Endothelial cell (in vitro differentiated cells): ENCODE data around the gene FUNDC1. TPM values are rescaled to one million over a fixed set of nuclear protein-coding genes. Genes with fewer than 3 reads are reported as not detected.

Source experiments
- DNase-seq: peaks from one replicate; pipeline ENCODE4 v3.0.0; 2021; ENCODE audit warnings: low spot score
- H3K27ac Mint-ChIP-seq: one replicate; pipeline ENCODE4 v1.8.0; 2021; ENCODE audit warnings: mixed read lengths, inconsistent platforms; ENCODE audit not compliant: unreplicated experiment
- H3K27me3 Mint-ChIP-seq: one replicate; pipeline ENCODE4 v1.8.0; 2021; ENCODE audit warnings: mild to moderate bottlenecking, moderate library complexity, mixed read lengths, inconsistent platforms; ENCODE audit not compliant: unreplicated experiment
- H3K36me3 Mint-ChIP-seq: one replicate; pipeline ENCODE4 v1.8.0; 2021; ENCODE audit warnings: mild to moderate bottlenecking, low read depth, mixed read lengths, inconsistent platforms; ENCODE audit not compliant: unreplicated experiment
- H3K4me1 Mint-ChIP-seq: one replicate; pipeline ENCODE4 v1.8.0; 2021; ENCODE audit warnings: mild to moderate bottlenecking, mixed read lengths, inconsistent platforms; ENCODE audit not compliant: unreplicated experiment
- H3K4me3 Mint-ChIP-seq: one replicate; pipeline ENCODE4 v1.8.0; 2021; ENCODE audit warnings: mild to moderate bottlenecking, mixed read lengths, inconsistent platforms; ENCODE audit not compliant: unreplicated experiment
- H3K9me3 Mint-ChIP-seq: one replicate; pipeline ENCODE4 v1.8.0; 2021; ENCODE audit warnings: mixed read lengths, inconsistent platforms; ENCODE audit not compliant: unreplicated experiment
- total RNA-seq: library from RNA; stranded (reverse); fragmentation: NEBNext Ultra II Directional; extraction: Animal tissue kit (Norgen Biotek cat#: 25700); gene quantifications from one replicate; pipeline ENCODE4 v1.2.1, GENCODE V29; 2021; ENCODE audit not compliant: unreplicated experiment
- TF ChIP-seq, protein P1 (sequence below): fragments of 200-600 bp; sonication (generic); IDR thresholded peaks from one replicate; pipeline ENCODE4 v1.5.0; 2021; ENCODE audit warnings: antibody characterized with exemption; ENCODE audit not compliant: unreplicated experiment

The FUNDC1 gene
- total RNA-seq, 1 donor from 2014 or later, result 14.2 TPM

GRCh38 chrX:44536198-44536597 lies 6.5 kb downstream of the FUNDC1 start:
- Mint-ChIP-seq H3K36me3 (peaks cover 18% of the 10 kb centered on the region), H3K27ac (no peak overlapping the region), H3K4me1 (peaks cover 5% of the 10 kb centered on the region), H3K4me3 (no peak overlapping the region), H3K9me3 (no peaks in the 10 kb centered on the region), H3K27me3 (peaks cover 2% of the 10 kb centered on the region)
- no peak for DNase-seq
- TF ChIP-seq, protein P1, sequence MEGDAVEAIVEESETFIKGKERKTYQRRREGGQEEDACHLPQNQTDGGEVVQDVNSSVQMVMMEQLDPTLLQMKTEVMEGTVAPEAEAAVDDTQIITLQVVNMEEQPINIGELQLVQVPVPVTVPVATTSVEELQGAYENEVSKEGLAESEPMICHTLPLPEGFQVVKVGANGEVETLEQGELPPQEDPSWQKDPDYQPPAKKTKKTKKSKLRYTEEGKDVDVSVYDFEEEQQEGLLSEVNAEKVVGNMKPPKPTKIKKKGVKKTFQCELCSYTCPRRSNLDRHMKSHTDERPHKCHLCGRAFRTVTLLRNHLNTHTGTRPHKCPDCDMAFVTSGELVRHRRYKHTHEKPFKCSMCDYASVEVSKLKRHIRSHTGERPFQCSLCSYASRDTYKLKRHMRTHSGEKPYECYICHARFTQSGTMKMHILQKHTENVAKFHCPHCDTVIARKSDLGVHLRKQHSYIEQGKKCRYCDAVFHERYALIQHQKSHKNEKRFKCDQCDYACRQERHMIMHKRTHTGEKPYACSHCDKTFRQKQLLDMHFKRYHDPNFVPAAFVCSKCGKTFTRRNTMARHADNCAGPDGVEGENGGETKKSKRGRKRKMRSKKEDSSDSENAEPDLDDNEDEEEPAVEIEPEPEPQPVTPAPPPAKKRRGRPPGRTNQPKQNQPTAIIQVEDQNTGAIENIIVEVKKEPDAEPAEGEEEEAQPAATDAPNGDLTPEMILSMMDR, result no peak

DNA sequence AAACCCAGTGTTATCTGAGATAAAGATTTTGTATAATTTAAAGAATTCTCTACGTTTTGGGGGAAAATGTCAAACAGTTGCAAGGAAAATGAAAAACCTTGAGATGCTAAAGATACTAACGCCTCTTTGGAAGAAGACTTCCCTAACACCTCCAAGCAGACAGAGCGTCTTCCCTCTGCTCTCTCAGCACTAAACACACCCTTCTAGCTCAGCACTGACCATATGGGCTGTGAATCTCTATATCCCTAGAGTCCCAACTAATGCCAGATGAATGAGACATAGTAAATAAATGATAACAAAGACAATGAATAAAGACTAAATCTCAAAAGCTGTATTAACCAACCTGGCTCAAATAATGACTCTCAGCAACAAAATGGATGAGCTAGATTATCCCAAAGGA lies 13.3 kb downstream of the FUNDC1 start:
- Mint-ChIP-seq H3K27ac (no peak overlapping the region), H3K36me3 (peaks cover 7% of the 10 kb centered on the region), H3K4me3 (no peak overlapping the region), H3K27me3 (no peaks in the 10 kb centered on the region), H3K4me1 (peaks cover 4% of the 10 kb centered on the region), H3K9me3 (no peaks in the 10 kb centered on the region)
- no peak for DNase-seq
- TF ChIP-seq, protein P1, result no peak

DNA sequence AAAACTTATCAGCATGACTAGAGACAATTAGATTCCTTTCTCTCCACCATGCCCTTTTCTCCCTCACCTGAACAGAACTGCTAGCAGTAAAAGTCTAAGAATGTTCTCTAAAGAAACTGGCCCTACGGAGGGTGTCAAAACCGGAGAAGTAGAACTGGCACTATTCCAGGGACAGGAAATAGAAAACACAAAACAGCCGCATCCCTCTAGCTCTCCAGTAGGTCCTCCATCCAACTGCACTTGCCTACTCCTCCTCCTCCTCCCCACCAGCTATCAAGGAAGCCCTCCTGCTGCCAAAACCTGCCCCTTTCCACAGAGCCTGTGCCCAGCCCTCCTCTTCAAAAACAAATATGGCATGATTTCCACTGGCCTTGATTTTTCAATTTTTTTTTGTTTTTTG lies 28.4 kb downstream of the FUNDC1 start:
- Mint-ChIP-seq H3K4me1 (peaks cover 4% of the 10 kb centered on the region), H3K27me3 (no peaks in the 10 kb centered on the region), H3K4me3 (no peak overlapping the region), H3K27ac (no peak overlapping the region), H3K9me3 (no peaks in the 10 kb centered on the region), H3K36me3 (no peaks in the 10 kb centered on the region)
- TF ChIP-seq, protein P1, result no peak
- no peak for DNase-seq

GRCh38 chrX:44507292-44507691 lies 35.4 kb downstream of the FUNDC1 start:
- no peak overlapping the region for H3K4me3 Mint-ChIP-seq
- H3K27ac Mint-ChIP-seq, result no peak overlapping the region
- no peaks in the 10 kb centered on the region for H3K27me3 Mint-ChIP-seq
- no peaks in the 10 kb centered on the region for H3K4me1 Mint-ChIP-seq
- no peaks in the 10 kb centered on the region for H3K9me3 Mint-ChIP-seq
- TF ChIP-seq, protein P1, result no peak
- no peak for DNase-seq
- H3K36me3 Mint-ChIP-seq, result no peaks in the 10 kb centered on the region

- no peak for DNase-seq
- Mint-ChIP-seq H3K4me1 (no peaks in the 10 kb centered on the region), H3K4me3 (no peak overlapping the region), H3K36me3 (no peaks in the 10 kb centered on the region), H3K27ac (no peak overlapping the region), H3K27me3 (no peaks in the 10 kb centered on the region), H3K9me3 (no peaks in the 10 kb centered on the region)
- TF ChIP-seq, protein P1, result no peak
Measured at GRCh38 chrX:44506678-44507077, 36.0 kb downstream of the FUNDC1 start.
